AG20443 (cell line): ENCODE data around the gene ADGRG1.

Experiments used
- DNase-seq: peaks from one replicate; pipeline ENCODE4 v3.0.0; 2012; ENCODE audit warnings: low spot score, mixed read lengths

ADGRG1 gene

DNA sequence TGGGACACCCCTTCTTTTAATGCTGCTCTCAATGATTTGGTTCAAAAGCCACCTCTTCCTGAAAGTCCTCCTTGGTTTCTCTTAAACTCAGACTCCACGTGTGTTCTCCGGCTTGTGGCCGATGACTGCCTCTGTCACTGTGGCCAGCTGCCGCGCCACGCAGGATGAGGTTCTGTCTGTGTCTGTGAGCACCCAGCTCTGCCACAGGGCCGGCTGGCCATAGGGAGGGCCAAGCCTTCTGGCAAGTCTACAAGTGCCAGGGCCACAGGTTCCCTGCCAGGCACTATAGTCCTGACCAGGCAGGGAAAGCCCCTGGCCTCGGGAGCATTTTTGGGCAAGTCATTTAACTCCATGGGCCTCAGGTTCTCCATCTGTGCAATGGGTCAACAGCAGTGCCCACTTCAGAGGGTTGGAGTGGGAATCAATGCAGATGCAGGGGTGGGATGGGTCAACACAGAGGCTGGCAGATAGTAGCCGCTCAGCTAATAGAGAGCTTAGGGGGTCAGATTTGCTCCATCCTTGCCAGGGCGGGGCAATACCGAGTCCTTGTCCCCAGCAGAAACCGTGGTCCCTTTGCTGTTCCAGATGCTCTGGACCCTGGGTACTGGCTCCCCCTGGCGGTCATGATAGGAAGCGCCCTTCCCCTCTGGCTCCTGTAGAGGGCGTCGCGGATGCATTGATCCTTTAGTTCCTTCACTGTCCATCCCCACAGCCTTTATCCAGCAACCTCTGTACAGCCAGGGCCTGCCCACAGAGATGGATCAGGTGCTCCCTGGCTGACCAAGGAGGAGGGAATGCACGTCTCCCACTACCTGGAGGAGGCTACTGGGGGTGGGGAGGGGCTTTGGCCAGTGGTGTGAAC lies 20.4 kb downstream of the ADGRG1 start:
- DNase-seq = peak; percentile 92

DNA sequence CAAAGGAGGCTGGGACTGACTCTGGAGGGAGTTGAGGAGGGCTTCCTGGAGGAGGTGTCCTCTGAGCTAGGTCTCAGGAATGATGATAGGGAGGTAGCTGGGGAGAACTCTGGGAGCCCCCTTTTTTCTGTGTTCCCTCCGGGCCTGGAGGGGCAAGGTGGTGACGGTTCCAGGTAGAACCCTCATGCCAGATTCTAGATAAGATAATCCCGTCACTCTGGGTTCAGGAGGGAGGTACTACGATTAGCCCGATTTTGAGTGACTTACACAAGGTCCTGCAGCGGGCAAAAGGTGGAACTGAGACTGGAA lies 21.0 kb downstream of the ADGRG1 start:
- DNase-seq = no peak

DNA sequence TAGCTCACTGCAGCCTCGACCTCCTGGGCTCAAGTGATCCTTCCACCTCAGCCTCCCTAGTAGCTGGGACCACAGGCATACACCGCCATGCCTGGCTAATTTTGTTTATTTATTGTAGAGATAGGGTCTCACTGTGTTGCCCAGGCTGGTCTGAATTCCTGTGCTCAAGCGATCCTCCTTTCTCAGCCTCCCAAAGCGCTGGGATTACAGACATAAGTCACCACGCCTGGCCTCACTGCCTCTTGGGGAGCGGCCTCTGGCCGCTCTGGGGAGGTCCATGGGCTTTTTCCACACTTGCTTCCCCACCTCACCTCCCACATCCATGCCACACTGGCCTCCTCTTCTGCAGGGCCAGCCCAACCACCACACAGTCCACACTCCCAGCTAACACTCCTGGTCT lies 21.4 kb downstream of the ADGRG1 start:
- DNase-seq = no peak

DNA sequence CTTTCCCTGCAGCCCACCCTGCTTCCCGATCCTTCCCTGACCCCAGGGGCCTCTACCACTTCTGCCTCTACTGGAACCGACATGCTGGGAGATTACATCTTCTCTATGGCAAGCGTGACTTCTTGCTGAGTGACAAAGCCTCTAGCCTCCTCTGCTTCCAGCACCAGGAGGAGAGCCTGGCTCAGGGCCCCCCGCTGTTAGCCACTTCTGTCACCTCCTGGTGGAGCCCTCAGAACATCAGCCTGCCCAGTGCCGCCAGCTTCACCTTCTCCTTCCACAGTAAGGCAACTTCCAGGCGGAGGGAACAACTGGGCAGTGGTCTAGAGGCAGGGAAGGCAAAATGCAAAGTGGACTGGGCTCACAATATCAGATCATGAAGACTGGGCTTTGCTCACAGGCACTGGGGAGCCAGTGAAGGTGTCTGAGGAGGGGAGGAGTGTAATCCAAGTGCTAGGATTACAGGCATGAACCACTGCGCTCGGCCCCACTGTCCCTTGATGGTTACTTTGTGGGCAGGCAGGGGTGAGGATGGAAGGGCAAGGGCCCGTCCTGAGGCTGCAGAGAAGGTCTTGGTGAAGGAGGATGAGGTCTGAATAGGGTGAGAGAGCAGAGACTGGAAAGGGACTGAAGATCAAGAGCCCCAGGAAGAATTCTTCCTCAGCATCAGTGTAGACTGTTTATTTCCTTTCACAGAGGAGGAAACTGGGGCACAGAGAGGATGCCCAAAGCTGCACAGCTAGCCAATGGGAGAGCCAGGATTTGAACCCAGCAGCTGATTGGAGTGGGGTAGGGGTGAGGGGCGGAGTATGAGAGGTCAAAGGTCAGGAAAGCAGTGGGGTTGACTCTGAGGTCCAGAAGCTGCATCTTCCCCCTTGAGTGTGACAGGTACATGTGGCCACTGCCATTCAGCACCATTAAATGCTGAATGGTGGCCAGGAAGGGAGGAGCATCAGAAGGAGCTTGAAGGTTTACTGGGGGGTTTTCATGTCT lies 23.2 kb downstream of the ADGRG1 start:
- DNase-seq = no peak

DNA sequence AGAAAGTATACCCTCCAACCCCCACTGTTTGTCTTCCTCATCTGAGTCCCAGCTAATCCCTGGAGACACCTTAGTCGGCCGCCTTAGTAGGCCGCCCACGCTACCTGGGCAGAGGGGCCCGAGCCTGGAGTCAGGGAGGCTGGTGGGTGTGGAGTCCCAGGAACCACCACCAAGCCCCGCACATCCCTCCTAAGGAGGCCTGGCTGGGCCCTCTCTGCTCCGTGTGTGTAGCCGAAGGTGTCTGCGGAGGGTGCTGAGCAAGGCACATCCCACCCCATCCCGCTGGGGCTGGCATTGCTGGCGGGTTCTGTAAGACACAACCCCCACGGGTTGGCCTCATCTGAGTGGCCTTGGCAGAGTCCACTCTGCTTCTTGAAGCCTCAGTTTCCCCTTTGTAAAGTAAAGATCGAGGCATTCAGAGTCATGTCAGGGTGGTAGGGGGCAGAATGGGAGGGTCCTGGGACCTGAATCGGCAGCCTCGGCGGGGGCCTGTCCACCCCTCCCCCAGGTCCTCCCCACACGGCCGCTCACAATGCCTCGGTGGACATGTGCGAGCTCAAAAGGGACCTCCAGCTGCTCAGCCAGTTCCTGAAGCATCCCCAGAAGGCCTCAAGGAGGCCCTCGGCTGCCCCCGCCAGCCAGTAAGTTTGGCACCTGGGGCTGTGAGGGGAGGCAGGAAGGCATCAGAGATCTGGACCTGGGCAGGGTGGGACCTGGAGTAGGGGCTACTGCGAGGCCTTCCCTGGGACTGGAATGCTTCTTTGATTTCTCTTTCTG lies 24.5 kb downstream of the ADGRG1 start:
- DNase-seq = no peak

DNA sequence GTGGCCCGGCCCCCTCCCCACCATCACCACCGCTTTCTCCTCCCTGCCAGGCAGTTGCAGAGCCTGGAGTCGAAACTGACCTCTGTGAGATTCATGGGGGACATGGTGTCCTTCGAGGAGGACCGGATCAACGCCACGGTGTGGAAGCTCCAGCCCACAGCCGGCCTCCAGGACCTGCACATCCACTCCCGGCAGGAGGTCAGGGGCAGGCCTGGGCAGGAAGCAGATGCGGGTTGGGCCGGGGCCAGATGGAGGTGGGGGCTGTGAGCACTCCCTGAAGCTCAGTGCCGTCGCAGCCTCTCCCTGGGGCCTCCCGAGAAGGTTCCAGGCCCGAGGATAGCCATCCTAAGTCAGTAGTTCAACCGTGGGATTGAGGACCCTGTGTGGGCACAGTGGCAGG lies 25.5 kb downstream of the ADGRG1 start:
- DNase-seq = no peak

DNA sequence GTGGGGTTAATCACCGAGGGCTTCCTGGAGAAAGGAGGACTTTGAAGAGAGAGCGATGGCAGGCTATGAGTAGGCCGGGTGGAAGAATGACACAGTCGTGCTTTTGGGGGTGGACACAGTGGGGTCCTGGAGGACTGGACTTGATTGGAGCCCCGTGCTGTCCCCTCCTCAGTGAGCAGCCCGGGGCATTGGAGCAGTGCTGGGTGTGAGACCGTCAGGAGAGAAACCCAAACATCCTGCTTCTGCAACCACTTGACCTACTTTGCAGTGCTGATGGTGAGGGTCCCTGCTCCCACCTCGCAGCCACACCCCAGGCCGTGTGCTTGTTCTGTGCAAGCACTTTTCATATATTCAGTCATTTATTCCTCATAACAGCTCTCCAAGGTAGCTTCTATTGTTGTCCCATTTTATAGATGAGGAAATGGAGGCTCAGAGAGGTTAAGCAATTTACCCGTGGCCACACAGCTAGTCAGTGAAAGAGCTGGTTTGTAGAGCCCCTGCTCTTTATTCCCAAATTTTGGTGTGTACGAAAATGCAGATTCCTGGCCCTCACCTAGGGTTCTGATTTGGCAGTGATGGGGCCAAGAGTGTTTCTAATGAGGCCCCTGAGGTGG lies 28.0 kb downstream of the ADGRG1 start:
- no peak for DNase-seq

DNA sequence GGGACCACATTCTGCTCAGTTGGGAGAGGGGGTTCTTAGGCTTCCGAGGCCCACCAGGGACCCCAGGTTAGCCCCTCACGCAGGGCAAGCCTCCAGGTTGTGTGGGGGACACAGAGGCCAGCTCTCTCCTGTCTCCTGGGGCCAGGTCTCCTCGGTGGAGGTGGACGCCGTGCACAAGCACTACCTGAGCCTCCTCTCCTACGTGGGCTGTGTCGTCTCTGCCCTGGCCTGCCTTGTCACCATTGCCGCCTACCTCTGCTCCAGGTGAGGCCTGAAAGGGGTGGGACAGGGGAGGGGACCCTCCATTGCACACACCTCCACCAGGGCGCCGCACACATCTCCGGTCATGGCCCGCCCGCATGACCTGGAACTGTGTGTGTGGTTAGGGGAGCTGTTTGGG lies 28.8 kb downstream of the ADGRG1 start:
- DNase-seq = no peak

DNA sequence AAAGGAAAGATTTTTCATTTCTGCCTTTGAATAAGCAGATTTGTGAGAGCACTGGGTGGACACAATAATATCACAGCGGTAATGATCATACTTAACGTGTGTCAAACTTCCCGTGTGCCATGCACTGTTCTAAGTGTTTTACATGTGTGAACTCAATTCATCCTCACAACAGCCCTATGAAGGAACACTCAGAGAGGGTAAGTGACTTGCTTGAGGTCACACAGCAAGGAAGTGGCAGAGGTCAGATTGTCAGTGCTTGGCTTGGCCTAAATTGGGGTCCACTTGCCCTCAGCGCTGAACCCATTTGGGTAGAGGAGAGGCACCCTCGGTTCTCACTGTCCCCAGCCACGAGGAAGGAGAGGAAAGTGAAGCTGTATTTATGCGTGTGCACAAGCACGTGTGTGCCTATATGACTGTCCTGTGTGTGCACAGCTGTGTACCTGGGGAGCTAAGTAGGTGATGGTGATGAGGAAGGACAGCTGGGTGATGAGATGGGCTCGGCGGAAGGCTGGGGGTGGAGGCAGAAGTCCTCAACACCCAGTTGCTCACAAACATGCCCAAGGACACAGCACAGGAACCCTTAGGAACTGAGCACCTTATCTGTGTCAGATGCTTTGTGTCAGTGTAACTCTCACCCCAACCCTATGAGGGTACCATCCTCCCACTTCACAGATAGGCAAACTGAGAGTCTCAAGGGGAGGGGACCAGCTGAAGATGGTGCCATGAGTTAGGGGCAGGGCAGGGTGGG lies 29.9 kb downstream of the ADGRG1 start:
- no peak for DNase-seq

DNA sequence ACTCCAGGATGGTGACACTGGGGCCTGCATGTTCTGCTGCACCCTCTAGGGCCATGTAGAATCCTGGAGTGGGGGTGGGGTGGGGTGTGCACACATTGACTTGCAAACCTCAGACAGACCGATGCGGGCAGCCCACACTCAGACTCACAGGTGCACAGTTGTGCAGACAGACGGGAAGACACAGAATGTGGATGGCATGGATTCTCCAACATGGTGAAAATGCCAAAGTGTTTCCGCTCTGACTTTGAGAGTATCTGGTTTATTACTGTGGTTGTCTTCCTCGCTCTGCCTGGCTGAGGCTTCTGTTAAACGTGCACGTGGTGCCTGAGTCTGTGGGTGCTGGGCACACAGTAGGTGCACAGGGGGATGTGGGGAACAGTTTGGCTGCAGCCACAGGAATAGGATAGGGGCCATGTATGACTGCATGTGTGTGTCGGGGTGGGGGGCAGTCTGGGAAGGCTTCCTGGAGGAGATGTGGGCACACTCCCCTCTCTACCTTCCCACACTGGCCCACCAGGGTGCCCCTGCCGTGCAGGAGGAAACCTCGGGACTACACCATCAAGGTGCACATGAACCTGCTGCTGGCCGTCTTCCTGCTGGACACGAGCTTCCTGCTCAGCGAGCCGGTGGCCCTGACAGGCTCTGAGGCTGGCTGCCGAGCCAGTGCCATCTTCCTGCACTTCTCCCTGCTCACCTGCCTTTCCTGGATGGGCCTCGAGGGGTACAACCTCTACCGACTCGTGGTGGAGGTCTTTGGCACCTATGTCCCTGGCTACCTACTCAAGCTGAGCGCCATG lies 30.6 kb downstream of the ADGRG1 start:
- no peak for DNase-seq

DNA sequence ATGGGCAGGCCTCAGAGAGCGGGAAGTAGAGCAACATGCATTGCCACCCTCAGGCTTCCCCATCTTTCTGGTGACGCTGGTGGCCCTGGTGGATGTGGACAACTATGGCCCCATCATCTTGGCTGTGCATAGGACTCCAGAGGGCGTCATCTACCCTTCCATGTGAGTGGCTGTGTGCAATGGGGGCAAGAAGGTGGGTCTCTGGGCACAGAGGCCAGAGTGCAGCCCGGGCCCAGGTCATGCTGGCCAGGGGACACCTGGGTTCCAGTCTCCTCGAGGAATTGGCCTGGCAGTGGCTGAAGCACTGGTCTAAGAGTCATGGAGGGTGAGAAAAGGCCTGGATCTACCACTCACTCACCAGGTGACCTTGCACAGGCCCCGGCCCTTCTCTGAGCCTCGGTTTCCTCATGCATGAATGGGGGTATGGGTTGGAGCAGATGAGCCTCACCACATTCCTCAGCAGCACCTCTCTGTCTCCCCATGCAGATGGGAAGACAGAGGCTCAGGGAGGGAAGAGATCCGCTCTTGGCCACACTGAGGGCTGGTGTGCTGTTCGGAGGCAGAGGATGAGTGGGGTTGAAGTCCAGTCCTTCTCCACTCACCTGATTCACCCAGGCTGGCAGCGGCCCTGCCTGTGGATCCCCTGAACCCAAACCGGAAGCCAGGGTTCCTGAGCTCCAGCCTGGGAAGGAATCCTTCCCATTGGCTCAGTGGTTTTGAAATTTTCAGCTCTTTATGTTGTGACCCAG lies 32.5 kb downstream of the ADGRG1 start:
- no peak for DNase-seq

DNA sequence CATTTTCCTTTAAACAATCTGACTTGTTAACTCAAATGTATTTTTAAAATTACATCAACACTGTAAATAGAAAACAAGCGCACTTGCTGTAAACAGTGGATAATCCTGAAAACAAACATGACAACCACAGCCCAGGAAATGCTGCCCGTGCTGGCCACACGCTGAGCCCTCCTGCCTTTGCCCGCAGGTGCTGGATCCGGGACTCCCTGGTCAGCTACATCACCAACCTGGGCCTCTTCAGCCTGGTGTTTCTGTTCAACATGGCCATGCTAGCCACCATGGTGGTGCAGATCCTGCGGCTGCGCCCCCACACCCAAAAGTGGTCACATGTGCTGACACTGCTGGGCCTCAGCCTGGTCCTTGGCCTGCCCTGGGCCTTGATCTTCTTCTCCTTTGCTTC lies 33.1 kb downstream of the ADGRG1 start:
- no peak for DNase-seq

DNA sequence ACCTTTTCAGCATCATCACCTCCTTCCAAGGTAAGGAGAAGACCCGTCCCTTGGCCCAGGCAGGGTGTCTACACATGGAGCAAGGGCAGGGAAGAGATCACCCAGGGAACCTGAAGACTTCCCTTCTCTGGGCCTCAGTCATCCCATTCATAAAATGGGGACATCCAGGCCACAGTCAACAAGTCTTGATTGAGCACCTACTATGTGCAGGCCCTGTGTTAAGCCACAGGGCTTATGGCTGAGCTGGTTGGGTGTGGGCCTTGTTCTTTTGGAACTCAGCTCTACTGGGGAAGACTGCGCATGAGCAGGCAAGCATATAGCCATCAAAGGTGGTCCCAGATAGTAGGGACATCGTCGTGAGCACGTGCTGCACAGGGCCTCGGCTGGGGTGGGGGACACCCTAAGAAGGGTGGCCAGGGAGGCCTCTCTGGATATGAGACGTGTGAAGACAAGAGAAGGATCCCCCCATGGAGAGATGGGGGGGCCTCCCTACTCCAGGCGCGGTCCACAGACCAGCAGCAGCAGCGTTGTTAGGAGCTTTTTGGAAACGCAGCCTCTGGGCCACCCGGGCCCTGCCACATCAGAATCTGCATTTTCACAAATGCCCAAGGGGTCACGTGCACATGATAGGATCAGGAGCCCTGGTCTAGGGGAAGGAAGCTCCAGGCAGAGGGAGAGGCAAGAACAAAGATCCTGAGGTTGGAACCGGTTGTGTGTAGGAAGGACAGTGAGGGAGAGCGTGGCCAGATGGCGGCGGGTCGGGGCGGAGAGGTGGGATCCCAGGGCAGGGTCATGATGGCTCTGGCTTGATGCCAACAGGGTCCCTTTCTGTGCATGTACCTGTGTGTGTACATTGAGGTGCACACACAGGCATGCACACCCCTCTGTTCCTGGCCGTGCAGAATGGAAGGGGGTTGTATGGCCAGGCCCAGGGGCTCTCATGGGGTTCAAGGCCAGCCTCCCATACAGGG lies 33.8 kb downstream of the ADGRG1 start:
- no peak for DNase-seq

DNA sequence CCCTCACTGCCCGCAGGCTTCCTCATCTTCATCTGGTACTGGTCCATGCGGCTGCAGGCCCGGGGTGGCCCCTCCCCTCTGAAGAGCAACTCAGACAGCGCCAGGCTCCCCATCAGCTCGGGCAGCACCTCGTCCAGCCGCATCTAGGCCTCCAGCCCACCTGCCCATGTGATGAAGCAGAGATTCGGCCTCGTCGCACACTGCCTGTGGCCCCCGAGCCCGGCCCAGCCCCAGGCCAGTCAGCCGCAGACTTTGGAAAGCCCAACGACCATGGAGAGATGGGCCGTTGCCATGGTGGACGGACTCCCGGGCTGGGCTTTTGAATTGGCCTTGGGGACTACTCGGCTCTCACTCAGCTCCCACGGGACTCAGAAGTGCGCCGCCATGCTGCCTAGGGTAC lies 35.0 kb downstream of the ADGRG1 start:
- no peak for DNase-seq

DNA sequence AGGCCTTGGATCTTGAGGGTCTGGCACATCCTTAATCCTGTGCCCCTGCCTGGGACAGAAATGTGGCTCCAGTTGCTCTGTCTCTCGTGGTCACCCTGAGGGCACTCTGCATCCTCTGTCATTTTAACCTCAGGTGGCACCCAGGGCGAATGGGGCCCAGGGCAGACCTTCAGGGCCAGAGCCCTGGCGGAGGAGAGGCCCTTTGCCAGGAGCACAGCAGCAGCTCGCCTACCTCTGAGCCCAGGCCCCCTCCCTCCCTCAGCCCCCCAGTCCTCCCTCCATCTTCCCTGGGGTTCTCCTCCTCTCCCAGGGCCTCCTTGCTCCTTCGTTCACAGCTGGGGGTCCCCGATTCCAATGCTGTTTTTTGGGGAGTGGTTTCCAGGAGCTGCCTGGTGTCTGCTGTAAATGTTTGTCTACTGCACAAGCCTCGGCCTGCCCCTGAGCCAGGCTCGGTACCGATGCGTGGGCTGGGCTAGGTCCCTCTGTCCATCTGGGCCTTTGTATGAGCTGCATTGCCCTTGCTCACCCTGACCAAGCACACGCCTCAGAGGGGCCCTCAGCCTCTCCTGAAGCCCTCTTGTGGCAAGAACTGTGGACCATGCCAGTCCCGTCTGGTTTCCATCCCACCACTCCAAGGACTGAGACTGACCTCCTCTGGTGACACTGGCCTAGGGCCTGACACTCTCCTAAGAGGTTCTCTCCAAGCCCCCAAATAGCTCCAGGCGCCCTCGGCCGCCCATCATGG lies 35.7 kb downstream of the ADGRG1 start:
- DNase-seq = no peak

DNA sequence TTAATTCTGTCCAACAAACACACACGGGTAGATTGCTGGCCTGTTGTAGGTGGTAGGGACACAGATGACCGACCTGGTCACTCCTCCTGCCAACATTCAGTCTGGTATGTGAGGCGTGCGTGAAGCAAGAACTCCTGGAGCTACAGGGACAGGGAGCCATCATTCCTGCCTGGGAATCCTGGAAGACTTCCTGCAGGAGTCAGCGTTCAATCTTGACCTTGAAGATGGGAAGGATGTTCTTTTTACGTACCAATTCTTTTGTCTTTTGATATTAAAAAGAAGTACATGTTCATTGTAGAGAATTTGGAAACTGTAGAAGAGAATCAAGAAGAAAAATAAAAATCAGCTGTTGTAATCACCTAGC lies 36.2 kb downstream of the ADGRG1 start:
- DNase-seq = no peak

DNA sequence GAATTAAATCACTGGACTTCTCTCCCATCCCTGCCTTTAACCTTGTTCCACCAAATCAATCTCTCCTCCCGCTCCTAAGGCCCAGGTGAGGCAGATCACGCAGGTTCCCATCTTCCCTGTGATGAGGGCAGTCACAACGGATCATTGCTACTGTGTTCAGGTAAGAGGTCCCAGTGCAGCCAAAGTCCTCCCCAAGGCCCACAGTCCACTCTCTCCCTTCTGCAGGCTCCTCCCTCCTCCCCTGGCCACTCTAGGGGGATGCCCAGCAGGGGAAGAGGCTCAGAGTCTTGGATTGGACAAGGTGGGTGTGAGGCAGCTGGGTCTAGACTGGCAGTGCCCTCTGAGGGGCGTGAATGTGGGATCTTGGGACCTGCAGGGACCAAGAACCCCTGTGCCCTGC lies 37.1 kb downstream of the ADGRG1 start:
- no peak for DNase-seq
